ENCODE results near the gene RAB20.

Gene RAB20

GRCh38 chr13:110484290-110485048 lies 77.1 kb downstream of the RAB20 start:
- TF ChIP-seq CTCF (conservative IDR thresholded peaks at IDR 0.05; ENCODE audit: low read depth, low read length) = no peak
- no peak for DNase-seq (ENCODE audit: low read depth)
- no peak overlapping the region for H3K4me3 ChIP-seq (ENCODE audit: low read depth, low read length)

GRCh38 chr13:110483386-110483968 lies 78.0 kb downstream of the RAB20 start:
- no peak overlapping the region for H3K4me3 ChIP-seq (ENCODE audit: low read depth, low read length)
- no peak for TF ChIP-seq CTCF (conservative IDR thresholded peaks at IDR 0.05; ENCODE audit: low read depth, low read length)
- no peak for DNase-seq (ENCODE audit: low read depth)

GRCh38 chr13:110480161-110480560 lies 81.4 kb downstream of the RAB20 start:
- no peak for DNase-seq (ENCODE audit: low read depth)
- TF ChIP-seq CTCF (conservative IDR thresholded peaks at IDR 0.05; ENCODE audit: low read depth, low read length) = no peak
- no peak overlapping the region for H3K4me3 ChIP-seq (ENCODE audit: low read depth, low read length)

- H3K4me3 ChIP-seq (ENCODE audit: low read depth, low read length) = no peak overlapping the region
- no peak for DNase-seq (ENCODE audit: low read depth)
- TF ChIP-seq CTCF (conservative IDR thresholded peaks at IDR 0.05; ENCODE audit: low read depth, low read length) = no peak
These were observed 81.9 kb downstream of the RAB20 start for GRCh38 chr13:110479648-110480047.

GRCh38 chr13:110479215-110479545 lies 82.3 kb downstream of the RAB20 start:
- no peak overlapping the region for H3K4me3 ChIP-seq (ENCODE audit: low read depth, low read length)
- DNase-seq (ENCODE audit: low read depth) = no peak
- no peak for TF ChIP-seq CTCF (conservative IDR thresholded peaks at IDR 0.05; ENCODE audit: low read depth, low read length)

GRCh38 chr13:110478405-110479214 lies 82.9 kb downstream of the RAB20 start:
- no peak overlapping the region for H3K4me3 ChIP-seq (ENCODE audit: low read depth, low read length)
- TF ChIP-seq CTCF (conservative IDR thresholded peaks at IDR 0.05; ENCODE audit: low read depth, low read length) = no peak
- DNase-seq (ENCODE audit: low read depth) = no peak

Data from choroid plexus epithelial cell (primary cell).